SK-N-SH treated with all-trans-retinoic acid at 6 μM for 48 hours (cell line): ENCODE results near the gene KRTAP4-8.

Experiments
- ATAC-seq: fragments of 200-7000 bp; cut with Tn5 transposase; 3 replicates; pipeline ENCODE4 v1.9.1; 2020; ENCODE audit warnings: mild to moderate bottlenecking, moderate library complexity
- ARNTL ChIP-seq: fragments of 450-650 bp; formaldehyde crosslinking; IDR thresholded peaks from 2 replicates; pipeline ENCODE4 v1.5.0; 2020; ENCODE audit warnings: low read depth, mild to moderate bottlenecking, moderate library complexity, borderline replicate concordance
- BACH2 ChIP-seq: fragments of 250-450 bp; sonication (Bioruptor Pico); IDR thresholded peaks from 2 replicates; pipeline ENCODE4 v1.9.0; 2021; ENCODE audit warnings: mild to moderate bottlenecking, borderline replicate concordance
- CSDC2 ChIP-seq: fragments of 250-450 bp; sonication (Bioruptor Pico); IDR thresholded peaks from 2 replicates; pipeline ENCODE4 v1.5.0; 2020; ENCODE audit warnings: mild to moderate bottlenecking, moderate library complexity
- ESRRG ChIP-seq: fragments of 250-450 bp; sonication (Bioruptor Pico); IDR thresholded peaks from 2 replicates; pipeline ENCODE4 v1.6.1; 2021; ENCODE audit warnings: mild to moderate bottlenecking
- GLIS3 ChIP-seq: fragments of 250-450 bp; sonication (Bioruptor Pico); IDR thresholded peaks from 2 replicates; pipeline ENCODE4 v1.5.0; 2020; ENCODE audit warnings: mild to moderate bottlenecking, moderate library complexity
- ISL1 ChIP-seq: fragments of 250-450 bp; sonication (Bioruptor Pico); IDR thresholded peaks from 2 replicates; pipeline ENCODE4 v2.1.2; 2022; ENCODE audit warnings: mild to moderate bottlenecking, moderate library complexity
- OSR1 ChIP-seq: fragments of 250-450 bp; sonication (Bioruptor Pico); IDR thresholded peaks from 2 replicates; pipeline ENCODE4 v1.8.0; 2022; ENCODE audit warnings: moderate library complexity, mild to moderate bottlenecking, inconsistent platforms
- PATZ1 ChIP-seq: fragments of 250-450 bp; sonication (Bioruptor Pico); IDR thresholded peaks from 2 replicates; pipeline ENCODE4 v1.8.0; 2020; ENCODE audit warnings: mild to moderate bottlenecking, moderate library complexity, borderline replicate concordance
- POU6F1 ChIP-seq: fragments of 250-450 bp; sonication (Bioruptor Pico); IDR thresholded peaks from 2 replicates; pipeline ENCODE4 v1.8.0; 2021; ENCODE audit warnings: low read depth, mild to moderate bottlenecking, moderate library complexity, borderline replicate concordance
- PPARA ChIP-seq: fragments of 250-450 bp; sonication (Bioruptor Pico); IDR thresholded peaks from 2 replicates; pipeline ENCODE4 v1.5.0; 2020; ENCODE audit warnings: mild to moderate bottlenecking, borderline replicate concordance
- RARB ChIP-seq: fragments of 250-450 bp; sonication (Bioruptor Pico); IDR thresholded peaks from 2 replicates; pipeline ENCODE4 v1.8.0; 2021; ENCODE audit warnings: mild to moderate bottlenecking, moderate library complexity
- SNAI2 ChIP-seq: fragments of 250-450 bp; sonication (Bioruptor Pico); IDR thresholded peaks from 2 replicates; pipeline ENCODE4 v1.5.0; 2020; ENCODE audit warnings: mild to moderate bottlenecking, moderate library complexity
- TCF4 ChIP-seq: fragments of 250-450 bp; sonication (Bioruptor Pico); IDR thresholded peaks from 2 replicates; pipeline ENCODE4 v1.8.0; 2021; ENCODE audit warnings: mild to moderate bottlenecking, moderate library complexity, borderline replicate concordance
- ZC3H10 ChIP-seq: fragments of 250-450 bp; sonication (Bioruptor Pico); IDR thresholded peaks from 2 replicates; pipeline ENCODE4 v1.5.1; 2021; ENCODE audit warnings: mild to moderate bottlenecking, moderate library complexity
- ZFP3 ChIP-seq: fragments of 250-450 bp; sonication (Bioruptor Pico); IDR thresholded peaks from 2 replicates; pipeline ENCODE4 v1.5.0; 2020; ENCODE audit warnings: mild to moderate bottlenecking, moderate library complexity
- ZFP30 ChIP-seq: fragments of 450-650 bp; formaldehyde crosslinking; IDR thresholded peaks from 2 replicates; pipeline ENCODE4 v1.5.0; 2022; ENCODE audit warnings: mild to moderate bottlenecking, moderate library complexity
- ZNF565 ChIP-seq: fragments of 450-650 bp; formaldehyde crosslinking; conservative IDR thresholded peaks from 2 replicates; pipeline ENCODE4 v1.5.0; 2020; ENCODE audit warnings: low read depth, mild to moderate bottlenecking, moderate library complexity
- ZNF70 ChIP-seq: fragments of 450-650 bp; formaldehyde crosslinking; IDR thresholded peaks from 2 replicates; pipeline ENCODE4 v1.5.0; 2020; ENCODE audit warnings: mild to moderate bottlenecking, moderate library complexity
- ZNF8 ChIP-seq: fragments of 450-650 bp; formaldehyde crosslinking; IDR thresholded peaks from 2 replicates; pipeline ENCODE4 v1.5.0; 2020; ENCODE audit warnings: mild to moderate bottlenecking, moderate library complexity
- TF ChIP-seq, protein P1 (sequence below): fragments of 250-450 bp; sonication (Bioruptor Pico); IDR thresholded peaks from 2 replicates; pipeline ENCODE4 v1.5.0; 2020; ENCODE audit warnings: mild to moderate bottlenecking, moderate library complexity

Gene KRTAP4-8

GRCh38 chr17:41098042-41098441, at the start of gene KRTAP4-8:
TSS of gene KRTAP4-8 (minus strand) at chr17:41098142. CDS start at chr17:41098084, 58 bp downstream.
- no peak for ATAC-seq
- TF ChIP-seq SNAI2 (CRISPR knock-in tag) (no peak), PATZ1 (CRISPR knock-in tag) (no peak), CSDC2 (no peak), ARNTL (no peak), ZC3H10 (CRISPR knock-in tag) (no peak), OSR1 (CRISPR knock-in tag) (no peak), BACH2 (CRISPR knock-in tag) (no peak), ZNF565 (CRISPR knock-in tag) (no peak), TCF4 (CRISPR knock-in tag) (no peak), ZFP30 (CRISPR knock-in tag) (no peak), POU6F1 (no peak), ZNF70 (CRISPR knock-in tag) (no peak), PPARA (no peak), GLIS3 (CRISPR knock-in tag) (no peak), ESRRG (CRISPR knock-in tag) (no peak), RARB (CRISPR knock-in tag) (no peak), ZNF8 (CRISPR knock-in tag) (no peak), ISL1 (no peak)
- TF ChIP-seq, protein P1, sequence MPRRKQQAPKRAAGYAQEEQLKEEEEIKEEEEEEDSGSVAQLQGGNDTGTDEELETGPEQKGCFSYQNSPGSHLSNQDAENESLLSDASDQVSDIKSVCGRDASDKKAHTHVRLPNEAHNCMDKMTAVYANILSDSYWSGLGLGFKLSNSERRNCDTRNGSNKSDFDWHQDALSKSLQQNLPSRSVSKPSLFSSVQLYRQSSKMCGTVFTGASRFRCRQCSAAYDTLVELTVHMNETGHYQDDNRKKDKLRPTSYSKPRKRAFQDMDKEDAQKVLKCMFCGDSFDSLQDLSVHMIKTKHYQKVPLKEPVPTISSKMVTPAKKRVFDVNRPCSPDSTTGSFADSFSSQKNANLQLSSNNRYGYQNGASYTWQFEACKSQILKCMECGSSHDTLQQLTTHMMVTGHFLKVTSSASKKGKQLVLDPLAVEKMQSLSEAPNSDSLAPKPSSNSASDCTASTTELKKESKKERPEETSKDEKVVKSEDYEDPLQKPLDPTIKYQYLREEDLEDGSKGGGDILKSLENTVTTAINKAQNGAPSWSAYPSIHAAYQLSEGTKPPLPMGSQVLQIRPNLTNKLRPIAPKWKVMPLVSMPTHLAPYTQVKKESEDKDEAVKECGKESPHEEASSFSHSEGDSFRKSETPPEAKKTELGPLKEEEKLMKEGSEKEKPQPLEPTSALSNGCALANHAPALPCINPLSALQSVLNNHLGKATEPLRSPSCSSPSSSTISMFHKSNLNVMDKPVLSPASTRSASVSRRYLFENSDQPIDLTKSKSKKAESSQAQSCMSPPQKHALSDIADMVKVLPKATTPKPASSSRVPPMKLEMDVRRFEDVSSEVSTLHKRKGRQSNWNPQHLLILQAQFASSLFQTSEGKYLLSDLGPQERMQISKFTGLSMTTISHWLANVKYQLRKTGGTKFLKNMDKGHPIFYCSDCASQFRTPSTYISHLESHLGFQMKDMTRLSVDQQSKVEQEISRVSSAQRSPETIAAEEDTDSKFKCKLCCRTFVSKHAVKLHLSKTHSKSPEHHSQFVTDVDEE = no peak

DNA sequence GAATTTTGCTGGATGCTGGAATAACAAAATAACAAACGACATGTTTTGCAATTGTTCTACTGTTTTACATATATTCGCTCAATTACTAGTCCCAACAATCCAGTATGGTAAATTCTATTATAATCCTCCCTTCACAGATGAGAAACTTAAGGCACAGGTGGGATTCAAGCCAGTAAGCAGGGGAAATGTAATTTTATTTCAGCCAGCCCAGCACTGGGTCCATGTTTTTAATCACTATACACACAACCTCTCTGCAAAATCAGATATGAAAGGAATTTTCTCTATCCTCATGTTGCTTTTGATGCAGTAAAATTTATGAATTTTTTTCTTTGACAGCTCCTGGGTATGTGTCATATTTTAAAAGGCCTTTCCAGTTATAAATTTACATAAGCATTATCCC, 47.3 kb upstream of the KRTAP4-8 start:
- TF ChIP-seq TCF4 (CRISPR knock-in tag) (no peak), CSDC2 (no peak), ZFP3 (no peak), ZFP30 (CRISPR knock-in tag) (no peak), ARNTL (no peak), ISL1 (no peak), PATZ1 (CRISPR knock-in tag) (no peak), ZNF8 (CRISPR knock-in tag) (no peak), ZNF565 (CRISPR knock-in tag) (no peak), GLIS3 (CRISPR knock-in tag) (no peak), PPARA (no peak)
- TF ChIP-seq, protein P1 = no peak
- TF ChIP-seq, all 23 proteins: peak for 0
- ATAC-seq = no peak

DNA sequence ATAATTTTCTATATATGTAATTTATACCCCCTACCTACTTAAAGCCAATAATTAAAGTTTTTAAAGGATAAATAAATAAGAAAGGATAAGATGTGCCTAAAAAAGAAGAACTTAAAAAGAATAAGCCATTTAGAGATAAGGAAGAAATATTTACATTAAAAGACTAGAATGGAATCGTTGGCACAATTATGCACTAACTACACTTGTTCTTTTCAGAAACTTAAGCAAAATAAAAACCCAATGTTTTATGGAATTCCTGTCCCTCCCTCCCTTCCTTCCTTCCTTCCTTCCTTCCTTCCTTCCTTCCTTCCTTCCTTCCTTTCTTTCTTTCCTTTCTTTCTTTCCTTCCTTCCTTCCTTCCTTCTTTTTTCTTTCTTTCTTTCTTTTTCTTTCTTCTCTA, 46.9 kb upstream of the KRTAP4-8 start:
- no peak for ATAC-seq
- no peak for TF ChIP-seq POU6F1
- TF ChIP-seq, protein P1 = no peak
- TF ChIP-seq GLIS3 (CRISPR knock-in tag) = no peak
- no peak for TF ChIP-seq PATZ1 (CRISPR knock-in tag)
